ENCODE data around the gene DENND5A.
A peak's percentile ranks its signal among the peaks of the same experiment; 100 is the strongest.
"Not testable (repeated sequence)": the region's sequence is repeated elsewhere in the genome, so short reads cannot be mapped to it uniquely, and the experiment has no call there.

The DENND5A gene

GRCh38 chr11:9264316-9265210, 587 bp downstream of the DENND5A start:
- no peak for DNase-seq (ENCODE audit: low read depth in 2 of 2)

- peak; percentile 22 to 52 for DNase-seq (ENCODE audit: low read depth in 2 of 2)
Observed at GRCh38 chr11:9263840-9264315, 1.3 kb downstream of the DENND5A start.

DNA sequence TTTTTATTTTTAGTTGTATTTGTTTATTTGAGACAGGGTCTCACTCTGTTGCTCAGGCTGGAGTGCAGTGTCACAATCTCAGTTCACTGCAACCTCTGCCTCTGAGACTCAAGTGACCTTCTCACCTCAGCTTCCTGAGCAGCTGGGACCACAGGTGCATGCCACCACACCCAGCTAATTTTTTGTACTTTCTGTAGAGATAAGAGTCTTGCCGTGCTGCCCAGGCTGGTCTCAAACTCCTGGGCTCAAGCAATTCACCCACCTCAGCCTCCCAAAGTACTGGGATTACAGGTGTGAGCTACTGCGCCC, 4.4 kb downstream of the DENND5A start:
- not testable (repeated sequence) for DNase-seq (ENCODE audit: low read depth in 2 of 2)

- DNase-seq (ENCODE audit: low read depth in 2 of 2) = no peak
Observed at GRCh38 chr11:9259981-9260837, 4.9 kb downstream of the DENND5A start.

DNA sequence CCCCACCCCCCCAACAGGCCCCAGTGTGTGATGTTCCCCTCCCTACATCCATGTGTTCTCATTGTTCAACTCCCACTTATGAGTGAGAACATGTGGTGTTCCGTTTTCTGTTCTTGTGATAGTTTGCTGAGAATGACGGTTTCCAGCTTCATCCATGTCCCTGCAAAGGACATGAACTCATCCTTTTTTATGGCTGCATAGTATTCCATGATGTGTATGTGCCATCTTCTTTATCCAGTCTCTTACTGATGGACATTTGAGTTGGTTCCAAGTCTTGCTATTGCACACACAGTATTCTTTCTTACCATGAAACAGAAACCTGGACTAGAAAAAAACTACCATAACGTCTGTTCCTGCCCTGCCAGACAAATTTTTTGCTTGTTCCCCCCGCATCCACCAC, 6.9 kb downstream of the DENND5A start:
- DNase-seq (ENCODE audit: low read depth in 2 of 2) = not testable (repeated sequence)

GRCh38 chr11:9254416-9254815, 10.7 kb downstream of the DENND5A start:
- no peak for DNase-seq (ENCODE audit: low read depth in 2 of 2)

DNA sequence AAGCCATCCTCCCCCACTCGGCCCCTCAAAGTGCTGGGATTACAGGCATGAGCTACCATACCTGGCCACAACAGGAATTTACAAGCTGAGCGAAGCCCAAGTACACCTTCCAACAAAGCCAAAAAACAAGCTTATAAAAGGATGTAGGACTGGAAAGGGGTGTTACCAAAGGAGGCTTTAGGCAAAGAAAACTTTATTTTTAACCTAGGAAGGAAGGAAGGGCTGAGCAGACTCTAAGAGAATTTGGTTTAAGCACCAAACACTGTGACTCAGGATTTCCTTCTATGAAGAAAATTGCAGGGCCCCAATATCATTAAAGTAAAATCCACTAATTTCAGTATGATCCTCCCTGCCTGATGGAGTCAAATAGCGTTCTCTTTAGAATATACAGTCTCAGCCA, 12.1 kb downstream of the DENND5A start:
- no peak for DNase-seq (ENCODE audit: low read depth in 2 of 2)

GRCh38 chr11:9251311-9251710, 13.8 kb downstream of the DENND5A start:
- DNase-seq (ENCODE audit: low read depth in 2 of 2) = no peak

- DNase-seq (ENCODE audit: low read depth in 2 of 2) = no peak
Observed at GRCh38 chr11:9250139-9250582, 15.0 kb downstream of the DENND5A start.

DNA sequence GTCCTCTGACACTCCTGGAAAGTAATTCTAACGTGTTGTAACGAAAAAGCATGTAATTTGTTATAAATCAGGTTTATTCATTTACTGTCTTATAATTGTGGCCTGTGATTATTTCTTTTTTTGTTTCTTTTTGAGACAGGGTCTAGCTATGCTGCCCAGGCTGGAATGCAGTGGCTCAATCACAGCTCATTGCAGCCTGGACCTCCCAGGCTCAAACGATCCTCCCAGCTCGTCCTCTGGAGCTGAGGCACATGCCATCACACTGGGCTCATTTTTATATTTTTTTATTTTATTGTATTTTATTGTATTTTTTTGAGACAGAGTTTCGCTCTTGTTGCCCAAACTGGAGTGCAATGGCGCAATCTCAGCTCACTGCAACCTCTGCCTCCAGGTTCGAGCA, 15.9 kb downstream of the DENND5A start:
- no peak for DNase-seq (ENCODE audit: low read depth in 2 of 2)

GRCh38 chr11:9247863-9248262, 17.3 kb downstream of the DENND5A start:
- DNase-seq (ENCODE audit: low read depth in 2 of 2) = no peak

DNA sequence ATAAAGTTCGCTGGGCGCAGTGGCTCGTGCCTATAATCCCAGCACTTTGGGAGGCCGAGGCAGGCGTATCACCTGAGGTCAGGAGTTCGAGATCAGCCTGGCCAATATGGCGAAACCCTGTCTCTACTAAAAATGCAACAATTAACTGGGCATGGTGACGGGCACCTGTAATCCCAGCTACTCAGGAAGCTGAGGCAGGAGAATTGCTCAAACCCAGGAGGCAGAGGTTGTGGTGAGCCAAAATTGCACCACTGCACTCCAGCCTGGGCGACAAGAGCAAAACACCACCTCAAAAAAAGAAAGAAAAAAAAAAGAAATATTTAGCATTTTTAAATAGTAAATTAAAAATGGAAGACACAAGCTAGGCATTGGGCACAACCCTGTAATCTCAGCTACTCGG, 28.9 kb downstream of the DENND5A start:
- not testable (repeated sequence) for DNase-seq (ENCODE audit: low read depth in 2 of 2)

DNA sequence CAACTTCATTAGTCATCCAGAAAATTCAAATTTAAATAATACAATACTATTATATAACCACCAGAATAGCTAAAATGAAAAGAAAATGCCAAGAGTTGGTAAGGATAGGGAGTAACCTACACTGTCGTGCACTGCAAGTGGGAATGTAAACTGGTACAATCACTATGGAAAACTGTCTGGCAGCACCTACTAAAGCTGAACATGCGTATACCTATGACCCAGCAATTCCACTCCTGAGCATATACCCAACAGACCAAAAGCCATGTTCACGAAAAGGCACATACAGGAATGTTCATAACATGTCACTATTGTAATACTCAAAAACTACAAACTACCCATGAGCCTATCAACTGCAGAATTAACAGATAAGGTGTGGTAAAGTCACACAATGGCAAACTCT, 32.7 kb downstream of the DENND5A start:
- no peak for DNase-seq (ENCODE audit: low read depth in 2 of 2)

- no peak for DNase-seq (ENCODE audit: low read depth in 2 of 2)
Observed at GRCh38 chr11:9231848-9232177, 33.3 kb downstream of the DENND5A start.

DNA sequence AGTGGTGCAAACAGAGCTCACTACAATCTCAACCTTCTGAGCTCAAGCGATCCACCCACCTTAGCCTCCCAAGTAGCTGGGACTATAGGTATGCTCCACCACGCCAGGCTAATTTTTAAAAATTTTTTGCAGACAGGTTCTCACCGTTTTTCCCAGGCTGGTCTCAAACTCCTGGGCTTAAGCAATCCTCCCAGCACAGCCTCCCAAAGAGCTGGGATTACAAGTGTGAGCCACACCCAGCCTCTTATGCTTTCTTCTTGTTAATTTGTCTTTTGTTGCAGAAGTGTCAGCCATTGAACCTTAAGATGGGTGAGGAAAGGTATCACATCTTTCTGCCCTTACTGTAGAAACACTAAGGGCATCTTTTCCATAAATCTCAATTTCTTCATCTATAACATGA, 34.9 kb downstream of the DENND5A start:
- no peak for DNase-seq (ENCODE audit: low read depth in 2 of 2)

DNA sequence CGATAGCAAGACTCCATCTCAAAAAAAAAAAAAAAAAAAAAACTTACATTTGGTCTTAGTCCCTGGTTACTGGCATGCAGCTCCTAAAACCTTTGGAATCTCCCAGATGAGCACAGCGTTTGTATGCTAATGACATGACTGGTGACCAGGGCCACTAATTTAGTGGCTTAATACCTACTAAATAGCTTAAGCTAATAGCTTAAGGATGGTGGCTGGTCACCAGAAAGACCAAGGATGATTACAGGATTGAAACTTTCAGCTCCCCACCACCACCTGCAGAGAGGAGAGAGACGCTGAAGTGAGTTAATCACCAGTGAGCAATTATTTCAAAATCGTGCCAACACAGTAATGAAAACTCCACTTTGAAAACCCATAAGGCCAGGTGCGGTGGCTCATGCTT, 37.1 kb downstream of the DENND5A start:
- DNase-seq (ENCODE audit: low read depth in 2 of 2) = no peak

DNA sequence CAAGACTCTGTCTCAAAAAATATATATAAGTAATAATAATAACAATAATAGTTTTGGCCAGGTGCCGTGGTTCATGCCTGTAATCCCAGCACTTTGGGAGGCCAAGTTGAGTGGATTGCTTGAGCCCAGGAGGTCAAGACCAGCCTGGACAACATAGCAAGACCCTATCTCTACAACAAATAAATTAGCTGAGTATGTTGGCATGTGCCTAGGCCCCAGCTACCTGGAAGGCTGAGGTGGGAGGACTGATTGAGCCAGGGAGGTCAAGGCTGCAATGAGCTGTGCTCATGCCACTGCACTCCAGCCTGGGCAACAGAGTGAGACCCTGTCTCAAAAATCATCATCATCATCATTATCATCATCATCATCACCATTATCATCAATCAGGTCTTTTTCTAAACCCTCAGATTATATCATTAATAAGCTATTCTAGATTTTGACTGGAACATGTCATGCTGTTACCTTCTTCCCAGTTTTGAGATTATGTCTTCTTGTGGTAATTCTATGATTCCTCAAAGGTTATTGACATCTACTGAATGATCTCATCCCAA, 39.3 kb downstream of the DENND5A start:
- DNase-seq (ENCODE audit: low read depth in 2 of 2) = no peak

DNA sequence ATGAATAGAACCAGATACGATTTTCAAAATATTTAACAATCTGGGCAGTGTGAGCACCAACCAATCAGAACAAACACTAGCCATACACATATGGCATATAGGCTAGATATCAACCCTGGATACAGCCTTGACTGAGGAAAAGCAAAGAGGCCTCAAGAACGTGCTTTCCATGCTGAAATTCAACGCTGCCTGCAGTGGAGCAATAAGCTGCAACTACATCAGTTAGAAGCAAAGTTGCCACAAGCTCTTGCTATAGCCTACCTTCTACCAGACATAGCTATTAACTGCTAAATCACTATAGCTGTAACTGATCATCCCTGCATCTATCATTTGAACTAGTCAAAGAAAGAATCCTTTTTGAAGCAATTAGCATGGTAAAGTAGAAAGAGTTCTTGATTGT, 42.5 kb downstream of the DENND5A start:
- no peak for DNase-seq (ENCODE audit: low read depth in 2 of 2)

DNA sequence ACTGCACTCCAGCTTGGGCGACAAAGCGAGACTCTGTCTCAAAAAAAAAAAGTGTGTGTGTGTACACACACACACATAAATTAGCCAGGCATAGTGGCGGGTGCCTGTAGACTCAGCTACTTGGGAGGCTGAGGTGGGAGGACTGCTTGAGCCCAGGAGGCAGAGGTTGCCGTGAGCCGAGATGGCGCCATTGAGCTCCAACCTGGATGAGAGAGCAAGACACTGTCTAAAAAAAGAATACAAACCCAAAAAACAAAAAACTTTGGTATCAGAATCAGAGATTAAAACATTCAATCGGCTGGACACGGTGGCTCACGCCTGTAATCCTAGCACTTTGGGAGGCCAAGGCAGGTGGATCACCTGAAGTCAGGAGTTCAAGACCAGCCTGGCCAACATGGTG, 44.3 kb downstream of the DENND5A start:
- not testable (repeated sequence) for DNase-seq (ENCODE audit: low read depth in 2 of 2)

DNA sequence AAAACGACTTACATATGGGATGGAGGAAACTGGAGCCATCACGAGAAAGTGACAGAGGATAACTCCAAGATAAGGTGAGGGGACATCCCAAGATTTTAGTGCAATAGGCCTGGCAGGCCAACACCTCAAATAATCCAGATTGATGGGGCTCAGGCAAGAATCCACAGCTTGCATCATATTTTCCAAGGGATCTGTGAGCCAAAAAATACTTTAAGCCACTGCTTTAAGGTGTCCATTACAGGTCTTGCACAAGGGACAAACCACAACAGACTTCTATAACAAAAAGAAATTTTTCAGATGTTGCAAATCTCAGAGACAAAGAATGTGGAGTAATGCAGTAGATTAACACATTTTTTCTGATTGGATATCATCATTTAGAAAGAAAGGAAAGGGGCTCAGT, 45.6 kb downstream of the DENND5A start:
- no peak for DNase-seq (ENCODE audit: low read depth in 2 of 2)

- no peak for DNase-seq (ENCODE audit: low read depth in 2 of 2)
Observed at GRCh38 chr11:9219115-9219514, 46.0 kb downstream of the DENND5A start.

- DNase-seq (ENCODE audit: low read depth in 2 of 2) = no peak
Observed at GRCh38 chr11:9214765-9215164, 50.4 kb downstream of the DENND5A start.

DNA sequence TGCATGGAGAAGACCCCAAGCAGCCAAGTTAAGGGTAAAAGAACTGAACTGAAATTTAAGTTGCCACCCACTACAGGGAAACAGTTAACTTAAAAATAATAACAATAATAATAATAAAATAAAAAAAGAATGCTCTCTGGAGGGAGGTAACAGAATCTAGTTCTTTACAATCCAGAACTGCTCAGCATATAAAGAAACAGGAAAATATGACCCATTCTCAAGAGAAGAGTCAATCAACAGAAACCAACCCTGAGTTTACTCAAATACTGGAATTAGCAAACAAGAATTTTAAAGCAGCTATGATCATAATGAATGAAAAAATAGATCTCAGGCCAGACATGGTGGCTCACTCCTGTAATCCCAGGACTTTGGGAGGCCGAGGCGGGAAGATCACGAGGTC, 53.8 kb downstream of the DENND5A start:
- no peak for DNase-seq (ENCODE audit: low read depth in 2 of 2)
